Uterus (tissue), 4 donors: ENCODE measurements around the gene HOXC12. TPM values are rescaled to one million over a fixed set of nuclear protein-coding genes. Genes with fewer than 3 reads are reported as not detected.

Experiments
- DNase-seq, 2 donors: peaks; one replicate each; pipeline ENCODE4 v3.0.0-alpha.2; 2019 to 2020
- H3K27ac ChIP-seq, 2 donors: fragments of 200-600 bp; sonication (generic); 1 replicate in 1 of 2; 2 replicates in 1 of 2; pipeline ENCODE4 v1.5.1; 2016 to 2018
- H3K27me3 ChIP-seq, 2 donors: fragments of 200-600 bp; sonication (generic); one replicate each; pipeline ENCODE4 v1.5.1; 2018 to 2019; ENCODE audit warnings: control low read depth in 1 of 2
- H3K36me3 ChIP-seq, 2 donors: fragments of 200-600 bp; sonication (generic); one replicate each; pipeline ENCODE4 v1.5.1; 2019; ENCODE audit warnings: control low read depth in 1 of 2
- H3K4me1 ChIP-seq, 2 donors: fragments of 200-600 bp; sonication (generic); one replicate each; pipeline ENCODE4 v1.5.1; 2018 to 2019; ENCODE audit warnings: control low read depth in 1 of 2
- H3K4me3 ChIP-seq, 2 donors: fragments of 200-600 bp; sonication (generic); 1 replicate in 1 of 2; 2 replicates in 1 of 2; pipeline ENCODE4 v1.5.1; 2018 to 2019; ENCODE audit warnings: mild to moderate bottlenecking in 1 of 2
- H3K9me3 ChIP-seq, 2 donors: fragments of 200-600 bp; sonication (generic); one replicate each; pipeline ENCODE4 v1.5.1; 2019; ENCODE audit warnings: control low read depth in 1 of 2
- CTCF ChIP-seq, 4 experiments: fragments of 200-600 bp in 2 of 4; fragments of 450-650 bp in 2 of 4; sonication (generic) in 2 of 4; IDR thresholded peaks; one replicate each; pipeline ENCODE4 v1.5.1; 2016 to 2019; ENCODE audit warnings: antibody characterized with exemption in 4 of 4, mild to moderate bottlenecking in 2 of 4, moderate library complexity in 1 of 4
- POLR2A ChIP-seq, 2 donors: fragments of 450-650 bp; IDR thresholded peaks; one replicate each; pipeline ENCODE4 v1.6.1; 2016; ENCODE audit warnings: antibody characterized with exemption in 2 of 2, mild to moderate bottlenecking in 1 of 2, moderate library complexity in 1 of 2
- intact Hi-C: fragments of 100-400 bp; cut with DNase I; formaldehyde crosslinking; loops from one replicate; pipeline ENCODE4 v1.15.1; 2023; ENCODE audit warnings: low total_unique reads
- total RNA-seq, 4 donors: library from RNA; depleted of rRNA in 3 of 4; stranded (reverse); fragments of >200 nt in 3 of 4; gene quantifications; one replicate each; pipeline versions ENCODE4 v1.1.0 to v1.2.4, GENCODE V29; 2014 to 2023
- donor health status: DM: yes; HTN: yes; CAD: no.

The HOXC12 gene
- total RNA-seq, 4 donors from 2014 or later: not detected

- H3K27ac ChIP-seq: no peak overlapping the region
- H3K9me3 ChIP-seq: no peaks in the 10 kb centered on the region
- no peak overlapping the region for H3K4me3 ChIP-seq
- peaks cover 21 to 66% of the 10 kb centered on the region in 2 donors for H3K27me3 ChIP-seq
- intact Hi-C loops: no loop called here
- H3K36me3 ChIP-seq: no peaks in the 10 kb centered on the region
- TF ChIP-seq CTCF (IDR thresholded peaks at IDR 0.05) (no peak), POLR2A (IDR thresholded peaks at IDR 0.05) (no peak)
- H3K4me1 ChIP-seq: no peaks in the 10 kb centered on the region
- no peak for DNase-seq
Measured at GRCh38 chr12:53927220-53928029, 27.3 kb upstream of the HOXC12 start.

GRCh38 chr12:53928054-53928835 lies 26.5 kb upstream of the HOXC12 start:
- peaks cover 21 to 75% of the 10 kb centered on the region in 2 donors for H3K27me3 ChIP-seq

GRCh38 chr12:53929527-53929926 lies 25.2 kb upstream of the HOXC12 start:
- no peaks in the 10 kb centered on the region for H3K36me3 ChIP-seq
- no peak for TF ChIP-seq CTCF (IDR thresholded peaks at IDR 0.05)
- no peak for TF ChIP-seq POLR2A (IDR thresholded peaks at IDR 0.05)
- no peak overlapping the region for H3K4me3 ChIP-seq
- H3K27ac ChIP-seq: no peak overlapping the region
- no peaks in the 10 kb centered on the region for H3K4me1 ChIP-seq
- H3K9me3 ChIP-seq: no peaks in the 10 kb centered on the region
- intact Hi-C loops: no loop called here
- H3K27me3 ChIP-seq: peaks cover 21 to 84% of the 10 kb centered on the region in 2 donors
- no peak for DNase-seq

More at GRCh38 chr12:53928054-53928835, 26.5 kb upstream of the HOXC12 start:
- H3K4me3 ChIP-seq: no peak overlapping the region
- no peaks in the 10 kb centered on the region for H3K4me1 ChIP-seq
- DNase-seq: no peak
- H3K9me3 ChIP-seq: no peaks in the 10 kb centered on the region
- H3K27ac ChIP-seq: no peak overlapping the region
- TF ChIP-seq POLR2A (IDR thresholded peaks at IDR 0.05): no peak
- no peak for TF ChIP-seq CTCF (IDR thresholded peaks at IDR 0.05)
- H3K36me3 ChIP-seq: no peaks in the 10 kb centered on the region
- intact Hi-C loops: no loop called here

GRCh38 chr12:53930591-53931255 lies 24.0 kb upstream of the HOXC12 start:
- TF ChIP-seq POLR2A (IDR thresholded peaks at IDR 0.05) (no peak), CTCF (IDR thresholded peaks at IDR 0.05) (no peak)
- H3K27me3 ChIP-seq: peaks cover 20 to 94% of the 10 kb centered on the region in 2 donors

More at GRCh38 chr12:53930591-53931255, 24.0 kb upstream of the HOXC12 start:
- Histone ChIP-seq H3K27ac (no peak overlapping the region), H3K36me3 (no peaks in the 10 kb centered on the region), H3K4me3 (no peak overlapping the region), H3K9me3 (no peaks in the 10 kb centered on the region), H3K4me1 (no peaks in the 10 kb centered on the region)
- intact Hi-C loops: no loop called here
- no peak for DNase-seq
